AG09319 (cell line): Measurements from ENCODE around the gene GIPC3.

Source experiments
- DNase-seq: peaks from one replicate; pipeline ENCODE4 v3.0.0-alpha.2; 2010; ENCODE audit warnings: low read depth; ENCODE audit errors: extremely low read depth
- CTCF ChIP-seq: IDR thresholded peaks from 2 replicates; pipeline ENCODE4 v1.5.1; 2011; ENCODE audit warnings: low read depth, mild to moderate bottlenecking, inconsistent platforms, low read length, moderate library complexity

Gene GIPC3

GRCh38 chr19:3585301-3586126, at the start of gene GIPC3:
TSS of gene GIPC3 (plus strand) at chr19:3585478. CDS start at chr19:3585598, 120 bp downstream.
- TF ChIP-seq CTCF: no peak
- no peak for DNase-seq

GRCh38 chr19:3535563-3535965, 49.7 kb upstream of the GIPC3 start:
- TF ChIP-seq CTCF: no peak
- no peak for DNase-seq

GRCh38 chr19:3535981-3536380, 49.3 kb upstream of the GIPC3 start:
- no peak for TF ChIP-seq CTCF
- no peak for DNase-seq

GRCh38 chr19:3536429-3537100, 48.7 kb upstream of the GIPC3 start:
- TF ChIP-seq CTCF: no peak
- DNase-seq: no peak

GRCh38 chr19:3537101-3537437, 48.2 kb upstream of the GIPC3 start:
- no peak for TF ChIP-seq CTCF
- no peak for DNase-seq

GRCh38 chr19:3537438-3538240, 47.6 kb upstream of the GIPC3 start:
- no peak for TF ChIP-seq CTCF
- DNase-seq: no peak
